Fibroblast of lung (primary cell): ENCODE measurements around the gene PTPMT1.

Experiments
- CTCF ChIP-seq, 2 donors: IDR thresholded peaks in 1 of 2; conservative IDR thresholded peaks in 1 of 2; 1 replicate in 1 of 2; 2 replicates in 1 of 2; pipeline ENCODE4 v1.5.1; 2011 to 2012; ENCODE audit warnings: low read length in 2 of 2, control low read depth in 1 of 2, inconsistent platforms in 1 of 2, low read depth in 1 of 2, mild to moderate bottlenecking in 1 of 2
- EZH2 ChIP-seq: IDR thresholded peaks from 2 replicates; pipeline ENCODE4 v1.5.1; 2012; ENCODE audit warnings: low read length, control low read depth, mild to moderate bottlenecking; ENCODE audit errors: missing control alignments

- TF ChIP-seq CTCF (conservative IDR thresholded peaks at IDR 0.05 in 1 of 2, IDR thresholded peaks at IDR 0.05 in 1 of 2; ENCODE audit: low read depth in 1 of 2, low read length in 2 of 2): no peak
- TF ChIP-seq EZH2: no peak
These were observed 4.2 kb downstream of the PTPMT1 start for GRCh38 chr11:47569646-47570045.
